GM10266 (cell line): Measurements from ENCODE around the gene PCOLCE2.

ENCODE experiments used
- DNase-seq: peaks from one replicate; pipeline ENCODE4 v3.0.0; 2012; ENCODE audit errors: extremely low spot score
- TF ChIP-seq, protein P1 (sequence below): IDR thresholded peaks from 2 replicates; pipeline ENCODE4 v1.5.1; 2012; ENCODE audit warnings: mild to moderate bottlenecking, low read depth; ENCODE audit not compliant: control insufficient read depth, insufficient read depth; ENCODE audit errors: missing control alignments

The PCOLCE2 gene

DNA sequence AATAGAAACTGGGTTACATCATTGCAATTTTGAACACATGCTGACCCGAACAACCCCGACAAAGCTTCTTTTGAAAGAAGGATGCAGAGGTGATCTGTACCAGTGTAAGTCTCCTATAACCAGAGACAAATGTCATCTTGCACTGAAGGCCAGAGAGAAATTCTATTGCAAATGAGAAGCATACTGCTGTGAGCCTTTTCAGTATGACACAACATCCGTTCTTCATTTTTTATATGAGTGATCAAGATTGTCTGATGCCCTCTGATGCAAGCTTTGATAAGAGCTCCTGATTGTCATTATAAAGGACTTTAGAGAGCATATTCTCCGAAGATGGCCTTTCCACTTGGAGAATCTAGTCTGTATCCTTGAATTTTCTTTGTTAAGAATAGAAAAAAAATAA, 36.9 kb downstream of the PCOLCE2 start:
- DNase-seq, result no peak
- TF ChIP-seq, protein P1, sequence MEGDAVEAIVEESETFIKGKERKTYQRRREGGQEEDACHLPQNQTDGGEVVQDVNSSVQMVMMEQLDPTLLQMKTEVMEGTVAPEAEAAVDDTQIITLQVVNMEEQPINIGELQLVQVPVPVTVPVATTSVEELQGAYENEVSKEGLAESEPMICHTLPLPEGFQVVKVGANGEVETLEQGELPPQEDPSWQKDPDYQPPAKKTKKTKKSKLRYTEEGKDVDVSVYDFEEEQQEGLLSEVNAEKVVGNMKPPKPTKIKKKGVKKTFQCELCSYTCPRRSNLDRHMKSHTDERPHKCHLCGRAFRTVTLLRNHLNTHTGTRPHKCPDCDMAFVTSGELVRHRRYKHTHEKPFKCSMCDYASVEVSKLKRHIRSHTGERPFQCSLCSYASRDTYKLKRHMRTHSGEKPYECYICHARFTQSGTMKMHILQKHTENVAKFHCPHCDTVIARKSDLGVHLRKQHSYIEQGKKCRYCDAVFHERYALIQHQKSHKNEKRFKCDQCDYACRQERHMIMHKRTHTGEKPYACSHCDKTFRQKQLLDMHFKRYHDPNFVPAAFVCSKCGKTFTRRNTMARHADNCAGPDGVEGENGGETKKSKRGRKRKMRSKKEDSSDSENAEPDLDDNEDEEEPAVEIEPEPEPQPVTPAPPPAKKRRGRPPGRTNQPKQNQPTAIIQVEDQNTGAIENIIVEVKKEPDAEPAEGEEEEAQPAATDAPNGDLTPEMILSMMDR, result no peak

DNA sequence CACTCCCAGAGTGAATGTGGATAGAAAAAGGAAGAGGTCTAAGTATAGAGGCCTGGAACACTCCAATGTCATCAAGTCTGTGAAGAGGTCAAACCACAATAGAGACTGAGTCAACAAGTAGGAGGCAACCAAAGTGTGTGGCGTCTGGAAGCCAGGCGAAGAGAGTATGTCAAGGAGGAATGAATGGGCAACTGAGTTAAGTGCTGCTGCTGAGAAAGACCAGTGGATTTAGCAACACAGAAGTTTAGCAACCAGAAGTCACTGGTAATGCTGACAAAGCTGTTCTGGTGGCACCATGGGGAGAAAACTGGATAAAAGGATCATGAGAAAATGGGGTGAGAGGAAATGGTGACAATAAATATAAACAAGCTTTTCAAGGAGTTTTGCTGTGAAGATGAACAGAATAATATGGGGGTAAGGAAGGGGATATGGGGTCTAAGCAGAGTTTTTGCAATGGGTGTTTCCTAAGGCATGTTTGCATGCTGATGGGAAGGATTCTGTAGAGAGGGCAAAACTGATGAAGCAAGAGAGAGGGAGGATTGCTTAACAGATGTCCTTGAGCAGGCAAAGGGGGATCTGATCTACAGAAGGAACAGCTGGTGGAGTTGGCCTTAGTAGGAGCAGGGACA, 38.4 kb downstream of the PCOLCE2 start:
- no peak for DNase-seq
- TF ChIP-seq, protein P1, result no peak

DNA sequence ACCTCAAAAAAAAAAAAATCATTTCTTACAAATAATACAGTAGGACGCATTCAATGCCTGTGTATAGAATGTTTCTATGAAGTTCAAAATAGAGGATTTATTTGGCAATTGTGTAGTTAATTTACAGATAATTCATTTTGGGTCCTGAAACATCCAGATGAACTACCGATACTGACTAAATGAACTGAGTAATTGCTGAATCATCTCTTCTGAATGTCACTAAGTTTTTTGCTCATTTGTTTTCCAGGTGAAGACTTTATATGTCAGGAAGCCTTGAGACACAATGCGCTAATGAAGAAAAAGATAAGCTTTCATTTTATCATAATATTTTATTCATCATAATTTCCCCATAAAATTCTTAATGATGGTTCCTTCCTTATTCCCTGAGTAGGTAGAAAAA, 39.7 kb downstream of the PCOLCE2 start:
- DNase-seq, result no peak
- TF ChIP-seq, protein P1, result no peak

DNA sequence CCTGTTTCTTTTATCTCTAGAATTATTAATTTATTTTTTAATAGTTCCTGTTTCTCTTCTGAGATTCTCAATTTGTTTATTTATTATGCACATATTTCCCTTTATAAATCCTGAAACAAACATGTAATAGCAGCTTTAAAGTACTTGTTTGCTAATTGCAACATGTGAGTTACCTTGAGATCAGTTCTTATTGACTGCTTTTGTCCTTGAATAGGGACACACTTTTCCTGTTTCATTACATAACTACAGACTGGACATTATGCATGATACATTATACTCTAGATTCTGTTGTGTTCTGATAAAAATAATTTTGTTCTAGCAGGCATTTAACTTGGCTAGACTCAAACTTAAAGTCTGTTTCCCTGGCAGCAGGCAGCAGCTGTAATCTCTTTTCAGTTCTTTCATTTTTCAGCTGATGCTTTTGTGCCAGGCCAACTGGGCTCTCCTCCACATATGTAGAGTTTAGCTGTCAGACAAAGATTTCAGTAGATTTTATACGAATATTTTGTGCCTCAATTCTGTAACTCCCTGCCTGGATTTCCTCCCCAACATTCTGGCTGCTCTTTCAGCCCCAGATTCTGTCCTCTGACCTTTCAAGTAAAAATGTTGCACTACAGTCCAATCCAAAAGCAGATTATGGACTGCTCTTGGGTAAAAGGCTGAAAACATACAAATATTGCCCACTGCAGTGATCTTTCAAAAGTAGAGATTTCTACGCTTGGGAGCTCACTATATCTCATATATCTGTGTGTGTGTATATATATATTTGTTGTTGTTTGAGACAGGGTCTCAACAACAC, 41.9 kb downstream of the PCOLCE2 start:
- DNase-seq, result no peak
- TF ChIP-seq, protein P1, result no peak

DNA sequence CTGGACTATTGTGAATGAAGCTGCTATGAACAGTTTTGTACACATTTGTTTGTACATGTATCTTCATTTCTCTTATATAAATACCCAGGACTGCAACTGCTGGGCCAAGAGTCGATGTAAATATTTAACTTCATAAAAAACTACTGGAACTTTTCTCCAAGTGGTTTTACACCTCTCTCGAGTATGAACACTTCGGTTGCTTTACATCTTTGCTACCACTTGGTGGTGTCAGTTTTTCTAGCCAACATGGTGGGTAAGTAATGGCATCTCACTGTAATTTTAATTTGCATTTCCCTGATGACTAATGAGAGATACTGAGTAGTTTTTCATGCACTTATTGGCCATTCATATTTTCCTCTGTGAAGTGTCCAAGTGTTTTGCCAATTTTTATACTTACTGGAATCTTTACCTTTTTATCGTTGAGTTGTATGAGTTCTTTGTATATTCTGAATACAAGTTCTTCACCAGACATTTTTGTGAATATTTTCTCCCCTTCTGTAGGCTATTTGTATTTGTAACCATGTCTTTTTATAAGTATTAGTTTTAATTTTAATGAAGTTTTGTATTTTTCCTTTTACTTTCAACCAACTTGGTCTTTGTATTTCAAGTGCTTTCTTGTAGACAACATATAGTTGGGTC, 44.4 kb downstream of the PCOLCE2 start:
- TF ChIP-seq, protein P1, result peak; percentile 53
- peak; percentile 38 for DNase-seq

DNA sequence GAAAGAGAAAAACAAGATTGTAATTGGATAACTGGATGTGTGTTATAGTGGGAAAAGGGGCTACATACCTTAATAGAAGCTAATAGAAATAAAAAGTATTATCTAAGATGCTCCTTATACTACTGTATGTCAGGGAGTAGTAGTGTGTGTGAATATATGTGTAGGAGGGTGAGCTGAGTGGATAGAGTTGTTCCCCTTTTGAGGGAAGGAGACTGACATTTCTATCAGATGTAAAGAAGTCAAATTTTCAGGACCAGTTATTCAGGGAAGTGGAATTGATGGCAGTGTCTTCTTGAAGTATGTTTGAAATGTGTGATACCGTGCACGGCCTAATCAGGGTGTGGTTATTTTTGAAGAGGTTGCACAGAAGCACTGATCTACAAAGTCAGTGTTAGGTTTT, 49.1 kb downstream of the PCOLCE2 start:
- DNase-seq, result no peak
- TF ChIP-seq, protein P1, result no peak

DNA sequence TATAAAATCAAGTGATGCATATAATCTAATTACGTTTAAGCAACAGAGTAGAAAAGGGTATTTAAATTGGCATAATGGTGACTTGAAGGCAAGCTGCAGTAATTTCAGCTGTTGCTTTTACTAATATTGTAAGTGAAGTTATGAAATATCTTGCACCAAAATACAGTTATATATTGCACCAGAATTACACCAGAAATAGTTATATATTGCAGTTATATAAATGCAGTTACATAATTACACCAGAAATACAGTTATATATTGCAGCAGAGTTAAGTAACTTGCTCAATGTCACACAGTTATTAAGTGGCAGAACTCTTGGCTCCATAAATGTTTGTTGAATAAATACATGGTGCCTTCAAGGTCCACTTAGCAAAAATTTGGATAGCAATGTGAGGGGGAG, 51.4 kb downstream of the PCOLCE2 start:
- TF ChIP-seq, protein P1, result no peak
- DNase-seq, result no peak
